Activated CD4-positive, alpha-beta T cell treated with anti-CD3 and anti-CD28 coated beads for 36 hours (primary cell): ENCODE measurements around the gene TTC22. TPM values are rescaled to one million over a fixed set of nuclear protein-coding genes. Genes with fewer than 3 reads are reported as not detected.
A peak's percentile ranks its signal among the peaks of the same experiment; 100 is the strongest.

ENCODE experiments used
- ATAC-seq: fragments of 200-7000 bp; cut with Tn5 transposase; one replicate; pipeline ENCODE4 v1.10.0; 2021; ENCODE audit warnings: mild to moderate bottlenecking, moderate library complexity
- CTCF ChIA-PET: fragments of 350-600 bp; sonication (Branson Sonifier 250); formaldehyde crosslinking; loops from one replicate; lab custom pipeline; 2021; ENCODE audit warnings: antibody characterized with exemption; lab: Charles Lee
- POLR2A ChIA-PET: fragments of 350-600 bp; sonication (Branson Sonifier 250); formaldehyde crosslinking; loops from one replicate; lab custom pipeline; 2021; ENCODE audit warnings: antibody characterized with exemption, inconsistent platforms; lab: Charles Lee
- DNase-seq: peaks from one replicate; pipeline ENCODE4 v3.0.0-alpha.2; 2020
- H3K27ac Mint-ChIP-seq: one replicate; pipeline ENCODE4 v1.8.0; 2021; ENCODE audit warnings: mixed read lengths
- H3K27me3 Mint-ChIP-seq: one replicate; pipeline ENCODE4 v1.8.0; 2021; ENCODE audit warnings: mixed read lengths
- H3K36me3 Mint-ChIP-seq: one replicate; pipeline ENCODE4 v1.8.0; 2021; ENCODE audit warnings: low read depth, mixed read lengths
- H3K4me1 Mint-ChIP-seq: one replicate; pipeline ENCODE4 v1.8.0; 2021; ENCODE audit warnings: mixed read lengths
- H3K4me3 Mint-ChIP-seq: one replicate; pipeline ENCODE4 v1.8.0; 2021; ENCODE audit warnings: mild to moderate bottlenecking, moderate library complexity, mixed read lengths
- H3K9me3 Mint-ChIP-seq: one replicate; pipeline ENCODE4 v1.8.0; 2021; ENCODE audit warnings: low read depth, mixed read lengths
- intact Hi-C, 2 experiments: fragments of 100-400 bp; cut with DNase I in 1 of 2; cut with micrococcal nuclease in 1 of 2; formaldehyde crosslinking; loops; one replicate each; pipeline versions ENCODE4 v1.14.2 to v1.15.1; 2022 to 2024; cut with DNase I, micrococcal nuclease
- total RNA-seq, 2 experiments: library from RNA; stranded (reverse); gene quantifications; one replicate each; pipeline ENCODE4 v1.2.3, GENCODE V29; 2021

Gene TTC22
- total RNA-seq: 1 to 10 TPM; 4.1 to 4.2 TPM

DNA sequence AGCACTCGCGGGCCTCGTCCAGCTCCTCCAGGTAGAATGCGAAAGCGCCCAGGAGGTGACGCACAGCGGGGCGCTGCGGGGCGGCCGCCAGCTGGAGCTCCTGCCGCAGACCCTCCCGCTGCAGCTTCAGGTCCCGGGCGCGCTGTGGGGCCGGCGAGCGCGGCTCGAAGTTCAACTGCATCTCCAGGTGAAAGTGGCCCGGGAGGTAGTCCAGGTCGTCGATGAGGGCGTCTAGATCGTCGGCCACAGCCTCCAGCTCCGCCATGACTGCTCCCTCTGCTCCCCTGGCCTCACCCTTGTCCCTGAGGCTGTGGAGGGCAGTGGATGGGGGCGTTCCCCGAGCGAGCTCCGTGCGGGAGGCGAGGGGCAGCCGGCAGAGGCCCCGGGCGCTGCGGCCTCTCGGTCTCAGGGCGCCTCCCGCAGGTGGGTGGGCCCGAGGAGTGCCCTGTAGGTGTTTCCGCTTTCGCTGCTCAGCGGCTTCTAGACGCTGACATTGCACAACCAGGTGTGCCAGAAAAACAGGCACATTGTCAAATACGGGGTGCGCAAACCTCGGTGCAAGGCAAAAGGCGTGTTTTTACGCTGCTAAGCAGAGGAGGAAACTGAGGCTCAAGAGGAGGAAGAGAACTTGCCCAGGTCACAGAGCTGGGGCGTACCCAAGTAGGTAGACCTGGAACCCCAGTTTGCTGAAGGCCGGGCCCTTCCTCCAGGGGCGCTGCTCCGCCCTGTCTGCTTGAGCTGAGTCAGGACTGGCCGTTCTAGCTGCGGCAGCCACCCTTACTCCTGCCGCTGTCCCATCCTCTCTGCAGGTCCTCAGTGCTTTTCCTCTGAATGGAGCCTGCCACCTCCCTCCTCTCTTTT is at the start of gene TTC22:
TTC22 (minus strand) TSS at position 425 of the 861 bp plus-strand sequence; CDS start at position 265, 160 bp downstream.
- Mint-ChIP-seq H3K4me3 (peak within 1 kb of the TSS; percentile 77), H3K27me3 (no peaks in the 10 kb centered on the region), H3K27ac (peak within 1 kb of the TSS; percentile 86), H3K36me3 (no peaks in the 10 kb centered on the region), H3K9me3 (no peaks in the 10 kb centered on the region), H3K4me1 (peaks cover 55% of the 10 kb centered on the region)
- POLR2A ChIA-PET: interaction anchor here (0.5 to 1.1 kb wide), 2 partner anchors 9 to 85 kb away, joined by 4 read pairs; no protein-coding TSS in a partner anchor
- CTCF ChIA-PET: interaction anchor here (0.6 to 2.0 kb wide), 20 partner anchors 8 to 964 kb away, joined by 3 to 13 read pairs (median 3); partner anchors contain the start of gene DHCR24
- ATAC-seq (peak; percentile 60), DNase-seq (peak; percentile 87)
- intact Hi-C loops: loop anchor here (1.0 to 10.0 kb wide), 8 partner anchors 37 to 962 kb away; partner anchors contain the start of genes CYB5RL (in 1 of the 2), MRPL37 (in 1 of the 2), NDC1 (in 1 of the 2) and PARS2 (in 1 of the 2)

DNA sequence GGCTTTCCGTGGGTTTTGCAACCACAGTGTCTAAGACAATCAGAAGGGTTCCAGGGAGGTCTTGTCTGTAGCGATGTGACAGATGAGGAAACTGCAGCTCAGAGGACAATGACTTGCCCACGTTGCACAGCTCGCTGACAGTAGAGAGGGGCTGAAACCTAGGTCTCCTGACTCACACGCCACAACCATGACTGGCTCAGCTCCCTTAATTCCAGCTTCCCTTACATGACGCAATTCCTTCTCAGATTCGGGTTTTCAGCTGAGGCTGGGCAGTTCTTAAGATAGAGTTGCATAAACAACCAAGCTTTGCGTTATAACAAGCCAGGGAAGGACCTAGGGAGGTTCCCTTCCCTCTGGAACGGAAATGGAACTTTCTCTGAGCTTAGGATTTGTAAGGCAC is 49.6 kb upstream of the TTC22 start:
- no peak overlapping the region for H3K27ac Mint-ChIP-seq
- CTCF ChIA-PET: no interaction called here
- H3K36me3 Mint-ChIP-seq: peaks cover 44% of the 10 kb centered on the region
- DNase-seq (no peak), ATAC-seq (no peak)
- POLR2A ChIA-PET: no interaction called here
- intact Hi-C loops: no loop called here
- no peaks in the 10 kb centered on the region for H3K27me3 Mint-ChIP-seq
- no peaks in the 10 kb centered on the region for H3K9me3 Mint-ChIP-seq
- H3K4me3 Mint-ChIP-seq: no peak overlapping the region
- no peaks in the 10 kb centered on the region for H3K4me1 Mint-ChIP-seq

DNA sequence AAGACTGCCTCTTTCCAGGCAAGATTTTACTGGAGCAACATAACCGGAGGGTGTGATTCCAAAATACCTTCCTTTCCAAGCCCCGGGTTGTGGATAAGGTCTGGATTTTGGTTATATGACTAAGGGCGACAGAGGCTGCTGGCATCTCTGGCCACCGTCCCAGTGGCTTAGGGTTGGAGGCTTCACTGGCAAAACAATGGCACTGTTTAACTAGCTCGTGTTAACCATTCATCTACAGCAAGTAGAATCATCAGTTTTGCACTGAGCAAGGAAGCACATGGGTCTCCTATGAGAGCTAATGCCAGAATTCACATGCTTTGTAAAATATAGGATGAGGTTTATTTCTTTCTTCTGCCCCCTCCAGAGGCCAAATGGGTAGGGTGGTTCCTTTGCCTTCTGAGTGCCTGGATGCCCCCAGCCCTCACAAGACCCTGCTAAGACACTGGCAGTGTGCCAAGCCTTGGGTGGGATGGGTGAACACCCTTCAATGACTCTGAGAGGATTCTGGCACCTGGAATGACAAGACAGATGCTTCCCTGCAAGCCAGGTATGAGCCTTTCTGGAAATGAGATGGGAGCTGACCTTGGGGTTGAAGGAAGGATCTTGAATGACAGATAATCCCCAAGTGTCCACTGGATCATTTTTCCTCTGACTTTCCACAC is 49.1 kb upstream of the TTC22 start:
- H3K36me3 Mint-ChIP-seq: peaks cover 44% of the 10 kb centered on the region
- POLR2A ChIA-PET: no interaction called here

DNA sequence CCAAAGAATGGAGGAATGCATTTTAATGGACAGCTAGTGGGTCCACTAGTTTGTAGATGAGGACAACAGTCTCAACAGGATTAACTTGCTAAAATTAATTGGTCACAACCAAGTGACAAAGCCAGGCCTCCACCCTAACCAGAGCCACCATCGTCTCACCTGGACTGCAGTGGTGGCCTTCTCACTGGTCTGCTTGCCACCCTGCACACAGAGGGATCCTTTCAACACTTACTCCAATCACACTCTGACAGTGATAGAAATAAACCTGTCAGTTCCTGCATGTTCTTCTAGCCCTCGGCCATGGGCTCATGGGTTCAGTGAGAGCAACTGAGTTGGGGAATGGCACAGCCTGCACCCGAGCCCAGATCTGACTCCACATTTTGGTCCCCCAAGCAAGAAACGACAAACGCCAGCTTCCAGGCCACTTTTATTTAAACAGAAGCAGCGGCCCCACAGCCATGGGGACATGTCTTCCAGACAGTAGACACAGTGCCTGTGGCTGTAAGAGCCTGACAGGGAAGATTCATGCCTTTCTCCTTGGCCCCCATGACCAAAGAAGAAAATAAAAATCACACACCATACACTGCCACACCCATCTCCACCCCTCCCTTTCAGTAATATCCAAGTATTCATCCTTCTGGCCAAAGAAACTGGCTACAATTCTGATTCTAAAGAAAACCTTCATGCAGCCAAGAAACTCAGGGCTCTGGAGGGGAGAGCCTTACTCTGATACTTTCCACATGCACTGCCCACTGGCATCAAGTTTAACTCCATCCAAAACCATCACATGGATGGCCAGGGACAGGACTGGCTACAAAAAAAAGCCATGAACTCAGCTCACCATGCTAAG is 48.3 kb upstream of the TTC22 start:
- no peak for DNase-seq
- ChIA-PET CTCF (no interaction called here), POLR2A (no interaction called here)
- H3K4me3 Mint-ChIP-seq: no peak overlapping the region
- no peaks in the 10 kb centered on the region for H3K27me3 Mint-ChIP-seq
- H3K9me3 Mint-ChIP-seq: no peaks in the 10 kb centered on the region
- H3K27ac Mint-ChIP-seq: no peak overlapping the region
- ATAC-seq: no peak
- no peaks in the 10 kb centered on the region for H3K4me1 Mint-ChIP-seq
- intact Hi-C loops: no loop called here
- peaks cover 44% of the 10 kb centered on the region for H3K36me3 Mint-ChIP-seq

More for the DNA sequence above, 49.1 kb upstream of the TTC22 start:
- intact Hi-C loops: no loop called here
- H3K27ac Mint-ChIP-seq: no peak overlapping the region
- no peak for ATAC-seq
- H3K27me3 Mint-ChIP-seq: no peaks in the 10 kb centered on the region
- DNase-seq: no peak
- no peaks in the 10 kb centered on the region for H3K4me1 Mint-ChIP-seq
- H3K9me3 Mint-ChIP-seq: no peaks in the 10 kb centered on the region
- CTCF ChIA-PET: no interaction called here
- no peak overlapping the region for H3K4me3 Mint-ChIP-seq

DNA sequence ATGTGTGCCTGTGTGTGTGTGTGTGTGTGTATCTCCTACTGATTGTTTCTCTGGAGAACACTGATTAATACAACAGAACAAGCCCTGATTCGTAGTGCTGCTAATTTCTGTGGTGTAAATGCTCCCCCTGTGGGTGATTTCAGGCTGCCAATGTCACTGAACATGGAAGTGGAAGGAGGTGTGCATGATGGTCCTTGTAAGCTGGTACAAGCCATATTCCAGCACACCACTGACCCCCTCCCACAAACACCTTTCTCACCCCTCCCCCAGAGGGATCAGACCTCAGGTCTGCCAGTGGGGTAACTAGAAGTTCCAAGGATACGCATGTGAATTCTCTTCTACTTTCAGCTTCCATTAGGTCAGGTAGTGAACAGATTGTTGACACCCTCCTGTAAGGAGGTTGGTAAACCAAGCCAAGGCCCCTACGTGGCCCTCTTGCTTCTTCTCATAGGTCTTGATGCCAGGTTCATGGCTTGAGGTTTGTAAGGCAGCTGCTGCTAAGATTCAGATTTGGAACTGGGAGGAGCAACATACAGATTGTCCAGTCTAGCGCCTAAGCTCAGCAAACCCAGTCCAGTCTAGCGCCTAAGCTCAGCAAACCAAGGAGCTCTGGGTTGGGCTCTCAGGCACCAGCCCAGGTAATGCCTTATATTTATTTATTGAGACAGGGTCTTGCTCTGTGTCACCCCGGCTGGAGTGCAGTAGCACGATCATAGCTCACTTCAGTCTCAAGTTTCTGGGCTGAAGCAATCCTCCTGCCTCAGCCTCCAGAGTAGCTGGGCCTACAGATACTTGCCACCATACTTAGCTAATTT is 47.2 kb upstream of the TTC22 start:
- ChIA-PET CTCF (interaction anchor here (0.6 to 0.9 kb wide), 3 partner anchors 29 to 819 kb away, joined by 3 read pairs; no protein-coding TSS in a partner anchor), POLR2A (no interaction called here)
- Mint-ChIP-seq H3K36me3 (peaks cover 33% of the 10 kb centered on the region), H3K4me3 (no peak overlapping the region), H3K27me3 (no peaks in the 10 kb centered on the region), H3K9me3 (no peaks in the 10 kb centered on the region), H3K27ac (no peak overlapping the region), H3K4me1 (no peaks in the 10 kb centered on the region)
- ATAC-seq (no peak), DNase-seq (no peak)
- intact Hi-C loops: no loop called here

DNA sequence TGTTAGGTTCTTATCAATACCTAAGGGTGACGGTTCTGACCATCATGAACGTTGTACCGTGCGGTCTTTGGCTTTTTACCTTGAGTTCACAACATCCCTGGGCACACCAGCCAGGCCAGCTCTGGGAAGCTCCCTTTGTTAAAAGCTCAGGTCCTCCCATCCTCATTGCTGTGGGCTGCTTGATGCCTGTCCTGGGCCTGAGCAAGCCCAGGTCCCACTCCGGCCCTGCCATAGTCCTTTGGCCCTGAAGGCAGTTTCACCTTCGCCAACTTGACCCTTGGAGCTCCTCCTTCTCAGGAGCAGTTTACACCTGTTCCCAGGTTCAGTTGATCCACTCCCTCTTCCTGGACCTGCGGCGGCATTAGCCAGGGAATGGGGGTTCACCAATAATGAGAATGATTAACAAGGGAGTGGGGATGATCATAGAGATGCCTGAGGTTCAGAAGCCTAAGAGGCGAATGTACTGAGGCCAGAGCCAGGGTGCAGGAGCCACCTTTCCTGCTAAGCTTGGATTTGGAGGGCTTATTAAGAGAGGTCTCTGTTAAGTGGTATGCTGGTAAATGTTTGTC is 45.7 kb upstream of the TTC22 start:
- ChIA-PET CTCF (interaction anchor here (0.9 to 1.1 kb wide), 2 partner anchors 12 to 14 kb away, joined by 3 read pairs; no protein-coding TSS in a partner anchor), POLR2A (no interaction called here)
- Mint-ChIP-seq H3K4me3 (no peak overlapping the region), H3K27ac (no peak overlapping the region), H3K27me3 (no peaks in the 10 kb centered on the region), H3K36me3 (peaks cover 21% of the 10 kb centered on the region), H3K9me3 (no peaks in the 10 kb centered on the region), H3K4me1 (no peaks in the 10 kb centered on the region)
- DNase-seq (no peak), ATAC-seq (no peak)
- intact Hi-C loops: no loop called here

DNA sequence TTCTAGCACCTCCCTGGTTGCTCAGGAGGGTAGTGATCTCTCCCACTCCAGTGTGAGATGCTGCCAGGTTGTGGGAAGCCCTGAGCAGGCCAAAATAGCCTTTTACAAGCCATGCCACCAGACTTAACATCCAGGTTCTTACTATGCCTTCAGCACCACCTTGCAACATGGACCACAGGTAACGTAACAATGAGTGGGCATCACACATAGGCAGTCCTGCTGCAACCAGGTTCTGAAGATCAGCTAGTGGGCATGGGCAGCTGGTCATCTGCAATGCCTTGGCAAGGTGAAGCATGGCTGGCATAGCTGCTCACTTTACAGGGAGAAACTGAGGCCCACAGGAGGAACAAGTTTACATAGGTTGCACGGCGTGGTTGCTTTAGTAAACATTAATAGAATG is 45.2 kb upstream of the TTC22 start:
- no peak overlapping the region for H3K4me3 Mint-ChIP-seq
- ATAC-seq: no peak
- POLR2A ChIA-PET: no interaction called here
- H3K36me3 Mint-ChIP-seq: peaks cover 16% of the 10 kb centered on the region
- CTCF ChIA-PET: interaction anchor here (0.9 to 1.1 kb wide), 2 partner anchors 11 to 14 kb away, joined by 3 read pairs; no protein-coding TSS in a partner anchor
- no peak overlapping the region for H3K27ac Mint-ChIP-seq
- no peaks in the 10 kb centered on the region for H3K27me3 Mint-ChIP-seq
- H3K9me3 Mint-ChIP-seq: no peaks in the 10 kb centered on the region
- no peaks in the 10 kb centered on the region for H3K4me1 Mint-ChIP-seq
- intact Hi-C loops: no loop called here
- DNase-seq: no peak

DNA sequence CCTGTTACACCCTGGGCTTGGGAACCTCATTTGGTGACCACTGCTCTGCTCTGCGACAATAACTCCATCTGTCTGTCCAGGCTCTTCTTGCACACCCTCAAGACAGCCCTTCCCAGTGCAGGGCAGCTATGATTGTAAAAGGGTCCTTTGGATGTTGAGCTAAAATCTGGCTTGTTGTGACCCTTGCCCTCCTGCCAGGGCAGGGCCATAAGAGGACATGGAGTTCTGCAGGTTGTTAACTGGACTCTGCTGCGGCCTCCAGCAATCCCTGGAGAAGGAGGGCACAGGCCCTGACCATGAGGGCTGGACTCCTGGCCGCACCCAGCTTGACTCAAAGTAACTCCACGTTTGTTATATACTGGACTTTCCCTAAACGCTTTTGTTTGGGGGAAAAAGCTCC is 44.6 kb upstream of the TTC22 start:
- intact Hi-C loops: no loop called here
- no peaks in the 10 kb centered on the region for H3K4me1 Mint-ChIP-seq
- ChIA-PET POLR2A (no interaction called here), CTCF (interaction anchor here (0.9 to 1.1 kb wide), 2 partner anchors 11 to 13 kb away, joined by 3 read pairs; no protein-coding TSS in a partner anchor)
- H3K27ac Mint-ChIP-seq: no peak overlapping the region
- H3K9me3 Mint-ChIP-seq: no peaks in the 10 kb centered on the region
- peaks cover 11% of the 10 kb centered on the region for H3K36me3 Mint-ChIP-seq
- DNase-seq: no peak
- ATAC-seq: no peak
- H3K27me3 Mint-ChIP-seq: no peaks in the 10 kb centered on the region
- no peak overlapping the region for H3K4me3 Mint-ChIP-seq

DNA sequence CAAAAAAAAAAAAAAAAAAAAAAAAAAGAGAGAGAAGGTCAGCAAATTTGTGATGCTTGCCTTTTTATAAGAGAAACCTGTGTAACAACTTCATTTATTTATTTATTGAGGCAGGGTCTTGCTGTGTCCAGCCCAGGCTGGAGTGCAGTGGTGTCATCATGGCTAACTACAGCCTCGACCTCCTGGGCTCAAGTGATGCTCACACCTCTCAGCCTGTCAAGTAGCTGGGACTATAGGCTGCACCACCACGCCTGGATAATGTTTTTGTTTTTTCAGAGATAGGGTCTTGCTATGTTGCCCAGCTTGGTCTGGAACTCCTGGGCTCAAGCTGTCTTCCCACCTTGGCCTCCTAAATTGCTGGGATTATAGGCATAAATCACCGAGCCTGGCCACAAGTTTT is 43.4 kb upstream of the TTC22 start:
- Mint-ChIP-seq H3K4me3 (no peak overlapping the region), H3K4me1 (no peaks in the 10 kb centered on the region), H3K9me3 (no peaks in the 10 kb centered on the region), H3K27me3 (no peaks in the 10 kb centered on the region), H3K36me3 (peaks cover 3% of the 10 kb centered on the region), H3K27ac (no peak overlapping the region)
- DNase-seq (no peak), ATAC-seq (no peak)
- ChIA-PET POLR2A (no interaction called here), CTCF (no interaction called here)
- intact Hi-C loops: no loop called here

DNA sequence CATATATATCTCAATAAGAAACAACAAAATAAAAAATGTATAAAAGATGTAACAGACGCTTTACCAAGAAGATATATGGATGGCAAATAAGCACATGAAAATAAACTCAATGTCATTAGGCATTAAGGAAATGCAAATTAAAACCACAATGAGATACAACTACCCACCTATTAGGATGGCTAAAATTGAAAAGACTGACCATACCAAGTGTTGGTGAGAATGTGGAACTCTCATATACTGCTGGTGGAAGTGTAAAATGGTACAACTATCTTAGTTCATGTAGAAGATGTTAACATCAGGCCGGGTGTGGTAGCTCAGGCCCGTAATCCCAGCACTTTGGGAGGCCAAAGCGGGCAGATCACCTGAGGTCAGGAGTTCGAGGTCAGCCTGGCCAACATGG is 42.3 kb upstream of the TTC22 start:
- no peak overlapping the region for H3K27ac Mint-ChIP-seq
- H3K4me3 Mint-ChIP-seq: no peak overlapping the region
- no peaks in the 10 kb centered on the region for H3K36me3 Mint-ChIP-seq
- POLR2A ChIA-PET: no interaction called here
- ATAC-seq: no peak
- no peaks in the 10 kb centered on the region for H3K4me1 Mint-ChIP-seq
- H3K9me3 Mint-ChIP-seq: no peaks in the 10 kb centered on the region
- DNase-seq: no peak
- H3K27me3 Mint-ChIP-seq: no peaks in the 10 kb centered on the region
- intact Hi-C loops: no loop called here
- CTCF ChIA-PET: no interaction called here
